HG03025 (cell line): Measurements from ENCODE around the gene ETFA.
"Not testable (repeated sequence)": the region's sequence is repeated elsewhere in the genome, so short reads cannot be mapped to it uniquely, and the experiment has no call there.

Experiments used
- ATAC-seq: cut with Tn5 transposase; IDR thresholded peaks from one replicate; pipeline ENCODE4 v1.9.1; 2021; ENCODE audit warnings: mild to moderate bottlenecking, moderate library complexity; ENCODE audit not compliant: unreplicated experiment, low FRiP score

Gene ETFA

GRCh38 chr15:76327191-76328105, 16.2 kb upstream of the ETFA start:
- no peak for ATAC-seq

GRCh38 chr15:76325704-76326103, 14.4 kb upstream of the ETFA start:
- no peak for ATAC-seq

DNA sequence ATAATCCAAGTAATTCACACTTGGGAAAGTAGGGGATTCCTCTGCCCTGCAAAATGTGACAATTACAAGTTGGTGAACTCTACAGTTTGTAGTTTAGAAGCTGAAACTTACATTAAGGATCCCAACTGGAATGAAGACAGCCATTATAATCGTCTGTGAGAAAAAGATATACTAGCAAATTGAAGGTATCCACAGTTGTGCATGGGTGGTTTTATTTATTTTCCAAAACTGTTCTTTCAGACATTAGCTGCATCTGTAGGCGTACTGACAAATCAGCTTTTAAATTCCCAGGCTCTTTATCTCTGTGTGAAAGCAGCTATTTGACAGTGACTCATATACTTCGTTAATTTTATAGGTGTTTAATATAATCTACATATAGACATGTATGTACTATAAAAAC, 12.8 kb upstream of the ETFA start:
- no peak for ATAC-seq

DNA sequence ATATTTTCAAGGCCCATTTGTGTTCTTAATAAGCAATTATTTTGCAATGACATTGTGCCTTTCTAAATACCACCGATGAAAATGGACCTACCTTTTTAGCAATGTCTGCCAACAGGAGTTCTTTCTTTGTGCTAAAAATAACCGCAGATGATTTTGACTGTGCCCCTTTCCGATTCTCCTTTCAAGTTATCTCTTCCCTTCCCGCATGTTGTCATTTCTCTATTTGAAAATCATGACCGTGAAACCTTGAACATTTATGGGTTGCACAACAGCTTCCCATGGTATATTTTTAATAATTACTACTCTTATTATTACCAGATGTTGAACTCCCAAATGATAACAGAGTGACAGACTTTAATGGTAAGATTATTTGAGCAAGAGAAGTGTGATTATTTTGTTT, 10.3 kb upstream of the ETFA start:
- no peak for ATAC-seq

- no peak for ATAC-seq
Measured at GRCh38 chr15:76321171-76321570, 9.9 kb upstream of the ETFA start.

- no peak for ATAC-seq
Measured at GRCh38 chr15:76320012-76320411, 8.7 kb upstream of the ETFA start.

GRCh38 chr15:76313731-76314130, 2.5 kb upstream of the ETFA start:
- no peak for ATAC-seq

- ATAC-seq, result not testable (repeated sequence)
Measured at GRCh38 chr15:76313175-76313567, 1.9 kb upstream of the ETFA start.

DNA sequence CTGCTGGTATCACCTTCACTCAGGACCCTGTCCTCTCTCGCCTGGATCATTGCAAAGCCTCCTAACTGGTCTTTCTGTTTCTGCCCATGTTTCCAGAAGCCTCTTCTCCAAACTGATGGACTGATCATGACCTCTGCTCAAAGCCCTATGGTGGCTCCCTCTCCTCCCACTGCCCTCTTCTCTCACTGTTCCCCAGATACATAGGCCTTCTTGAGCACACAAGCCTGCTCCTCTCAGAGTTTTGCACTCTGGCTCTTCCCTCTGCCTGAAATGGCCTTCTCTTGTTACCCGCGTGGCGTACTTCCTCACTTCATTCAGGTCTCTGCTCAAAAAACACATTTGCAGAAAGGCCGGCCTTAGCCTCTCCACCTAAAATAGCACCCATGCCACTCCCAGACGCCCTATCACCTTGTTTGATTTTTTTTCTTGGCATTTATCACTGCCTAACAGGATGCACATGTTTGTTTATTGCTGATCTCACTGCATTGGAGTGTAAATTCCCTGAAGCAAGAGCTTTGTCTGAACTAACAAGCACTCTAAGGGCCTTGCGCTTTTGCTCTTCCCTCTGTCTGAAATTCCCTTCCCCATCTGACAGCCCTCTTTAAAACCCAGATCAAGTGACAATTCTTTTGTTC, 1.4 kb upstream of the ETFA start:
- no peak for ATAC-seq

DNA sequence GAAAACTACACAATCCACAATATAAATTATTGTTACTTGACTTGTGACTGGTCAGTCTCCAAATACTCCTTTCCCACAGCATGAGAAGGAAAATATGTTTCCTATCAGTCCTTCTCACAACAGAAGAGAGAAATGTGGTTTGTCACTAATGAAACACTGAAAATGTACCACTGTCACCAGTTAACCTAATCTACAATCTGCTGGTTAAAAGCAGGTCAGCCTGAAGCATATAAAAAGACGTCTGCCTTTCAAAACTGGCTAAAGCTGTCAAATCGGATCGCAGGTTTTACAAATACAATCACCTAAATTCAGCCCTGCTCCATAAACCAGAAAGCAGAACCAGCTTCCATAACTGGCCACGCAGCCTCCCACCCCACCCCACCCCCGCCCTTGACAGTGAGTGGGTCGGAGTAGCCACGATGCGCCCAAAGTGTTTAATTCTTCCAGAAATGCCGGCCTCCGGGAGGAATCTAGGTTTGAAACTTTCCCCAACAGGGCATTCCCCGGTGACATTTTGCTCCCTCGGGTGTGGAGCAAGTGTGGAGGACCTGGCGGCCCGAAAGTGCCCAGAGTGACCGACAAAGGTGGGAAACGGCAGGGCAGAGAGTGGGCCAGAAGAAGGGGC, 682 bp downstream of the ETFA start:
- ATAC-seq, result no peak

GRCh38 chr15:76309601-76310330, 1.5 kb downstream of the ETFA start:
- ATAC-seq, result no peak

GRCh38 chr15:76303909-76304308, 7.4 kb downstream of the ETFA start:
- no peak for ATAC-seq

- no peak for ATAC-seq
Measured at GRCh38 chr15:76299786-76300185, 11.5 kb downstream of the ETFA start.

DNA sequence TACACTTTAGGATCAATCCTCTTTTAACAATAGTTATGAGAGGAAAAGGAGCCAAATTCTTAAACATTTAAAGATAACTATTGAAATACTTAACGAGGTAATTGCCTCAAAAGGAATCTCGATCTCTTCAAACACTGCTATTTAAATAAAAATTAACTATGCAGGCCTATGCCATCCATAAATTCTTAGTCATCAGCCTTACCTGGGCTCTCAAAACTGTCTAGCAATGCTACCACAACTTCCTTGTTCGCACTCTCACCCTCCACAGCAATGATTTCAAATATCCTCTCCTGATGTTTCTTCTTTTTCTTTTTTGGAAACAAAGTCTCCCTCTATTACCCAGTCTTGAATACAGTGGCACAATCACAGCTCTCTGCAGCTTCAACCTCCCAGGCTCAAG, 12.3 kb downstream of the ETFA start:
- no peak for ATAC-seq

GRCh38 chr15:76297951-76298350, 13.3 kb downstream of the ETFA start:
- not testable (repeated sequence) for ATAC-seq

- no peak for ATAC-seq
Measured at GRCh38 chr15:76296849-76297248, 14.4 kb downstream of the ETFA start.

GRCh38 chr15:76294463-76294862, 16.8 kb downstream of the ETFA start:
- ATAC-seq, result not testable (repeated sequence)

DNA sequence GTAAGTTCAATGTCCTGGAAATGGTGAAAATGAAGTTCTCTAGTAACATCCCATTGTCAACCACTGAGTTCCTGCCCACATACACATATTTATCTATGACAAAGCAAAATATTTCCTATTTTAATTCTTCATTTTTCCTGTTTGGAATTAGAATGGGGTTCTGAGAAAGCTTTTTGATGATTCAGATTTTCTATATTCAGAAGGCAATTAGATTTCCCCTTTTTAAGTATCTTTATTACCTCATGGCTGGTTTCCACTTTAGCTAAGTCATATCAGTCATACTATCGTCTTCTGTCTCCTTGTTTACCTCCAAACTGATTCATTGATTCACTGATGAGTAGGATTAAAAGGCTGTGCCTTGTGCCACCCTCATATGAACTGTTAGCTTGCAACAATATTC, 17.9 kb downstream of the ETFA start:
- ATAC-seq, result no peak

DNA sequence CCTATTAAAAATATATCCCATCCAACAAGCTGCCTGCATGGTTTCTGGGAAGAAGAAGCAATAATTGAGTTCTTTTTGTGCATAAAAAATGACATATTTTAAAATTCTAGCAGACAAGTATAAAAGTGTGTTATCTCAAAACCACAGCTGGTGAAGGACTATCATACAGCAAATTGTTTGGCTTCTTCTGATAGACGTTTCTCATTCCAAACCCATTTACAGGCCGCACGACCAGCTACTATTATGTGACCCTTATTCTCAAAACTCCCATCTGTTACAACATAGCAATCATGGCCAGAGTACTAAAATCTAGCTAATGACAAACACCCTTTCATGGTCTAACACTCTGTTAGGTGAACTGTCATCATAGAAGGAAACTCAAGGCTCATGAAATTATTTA, 21.7 kb downstream of the ETFA start:
- ATAC-seq, result no peak

- ATAC-seq, result no peak
Measured at GRCh38 chr15:76286271-76286879, 24.9 kb downstream of the ETFA start.
